ENCODE results near the gene TMEM121B.

The TMEM121B gene

DNA sequence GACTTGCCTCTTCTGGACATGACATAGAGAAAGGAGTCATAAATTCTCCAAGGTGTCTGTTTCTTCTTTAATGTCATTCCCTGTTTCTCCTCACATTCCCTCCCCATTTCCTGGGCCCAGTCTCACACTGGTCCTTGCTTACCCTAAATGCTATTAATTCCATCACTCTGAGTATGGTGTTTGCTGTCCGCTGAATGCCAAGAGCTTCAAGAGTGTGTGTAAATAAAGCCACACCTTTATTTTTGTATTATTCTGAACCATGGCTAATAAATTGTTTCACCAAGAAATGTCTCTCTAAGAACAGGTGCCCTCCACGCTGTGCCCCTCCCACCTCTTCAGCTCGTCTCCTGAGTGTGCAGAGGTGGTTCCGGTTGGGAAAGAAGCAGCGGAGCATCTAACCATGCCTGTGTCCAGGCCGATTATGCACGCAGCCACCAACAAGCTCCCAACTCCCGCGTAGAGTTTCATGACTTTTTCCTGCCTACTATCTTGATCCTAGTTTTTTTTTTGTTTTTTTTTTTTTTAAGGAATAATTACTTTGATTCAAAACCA, 8.6 kb downstream of the TMEM121B start:
- in situ Hi-C loops (cut with MboI; ENCODE audit: low sequenced_read_pairs) = no loop called here

DNA sequence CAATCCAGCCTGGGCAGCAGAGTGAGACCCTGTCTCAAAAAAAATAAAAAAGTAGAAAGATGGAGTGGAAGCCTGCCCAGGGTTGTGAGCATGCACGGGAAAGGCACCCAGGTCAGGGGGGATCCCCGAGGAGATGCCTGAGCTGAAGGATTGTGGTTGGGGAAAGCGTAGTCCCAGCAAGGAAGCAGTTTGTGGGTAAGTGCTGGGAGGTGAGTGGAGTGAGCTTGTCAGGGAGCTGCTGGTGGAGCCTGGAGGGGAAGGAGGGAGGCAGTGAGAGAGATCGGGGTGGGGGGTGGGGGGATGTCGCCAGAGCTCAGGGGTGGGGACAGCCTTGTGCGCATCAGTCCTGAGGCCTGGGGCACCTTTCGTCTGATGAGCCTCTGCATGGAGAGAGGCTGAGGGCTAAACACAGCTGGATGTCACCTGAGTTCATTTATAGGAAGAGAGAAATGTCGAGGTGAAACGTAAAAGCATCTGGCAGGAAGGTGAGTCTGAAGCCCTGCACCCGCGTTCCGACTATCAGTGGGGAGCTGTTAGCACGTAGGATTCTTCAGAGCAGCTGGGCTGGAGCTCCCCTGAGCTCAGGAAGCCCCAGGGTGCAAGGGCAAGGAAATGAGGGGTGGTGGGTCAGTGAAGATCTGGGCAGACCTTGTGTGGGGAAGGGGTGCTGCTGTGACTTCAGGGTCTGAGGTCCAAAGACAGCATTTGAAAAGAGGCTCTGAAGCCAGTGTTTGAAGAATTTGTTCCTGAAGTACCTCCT, 10.2 kb downstream of the TMEM121B start:
- in situ Hi-C loops (cut with MboI; ENCODE audit: low sequenced_read_pairs) = no loop called here

DNA sequence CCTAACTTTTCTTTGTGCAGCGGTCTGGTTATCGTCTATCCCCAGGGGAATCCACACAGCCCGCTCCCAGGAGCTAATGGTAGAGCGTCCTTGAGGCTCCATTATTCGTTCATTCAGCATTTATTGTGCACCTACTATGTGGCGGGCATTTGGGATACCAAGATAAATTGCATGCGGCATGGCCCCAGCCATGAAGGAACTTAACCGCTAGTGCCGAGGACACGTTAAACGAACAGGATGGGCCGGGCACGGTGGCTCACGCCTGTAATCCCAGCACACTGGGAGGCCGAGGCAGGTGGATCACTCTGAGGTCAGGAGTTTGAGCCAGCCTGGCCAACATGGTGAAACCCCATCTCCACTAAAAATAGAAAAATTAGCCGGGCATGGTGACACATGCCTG, 11.2 kb downstream of the TMEM121B start:
- in situ Hi-C loops (cut with MboI; ENCODE audit: low sequenced_read_pairs) = no loop called here

DNA sequence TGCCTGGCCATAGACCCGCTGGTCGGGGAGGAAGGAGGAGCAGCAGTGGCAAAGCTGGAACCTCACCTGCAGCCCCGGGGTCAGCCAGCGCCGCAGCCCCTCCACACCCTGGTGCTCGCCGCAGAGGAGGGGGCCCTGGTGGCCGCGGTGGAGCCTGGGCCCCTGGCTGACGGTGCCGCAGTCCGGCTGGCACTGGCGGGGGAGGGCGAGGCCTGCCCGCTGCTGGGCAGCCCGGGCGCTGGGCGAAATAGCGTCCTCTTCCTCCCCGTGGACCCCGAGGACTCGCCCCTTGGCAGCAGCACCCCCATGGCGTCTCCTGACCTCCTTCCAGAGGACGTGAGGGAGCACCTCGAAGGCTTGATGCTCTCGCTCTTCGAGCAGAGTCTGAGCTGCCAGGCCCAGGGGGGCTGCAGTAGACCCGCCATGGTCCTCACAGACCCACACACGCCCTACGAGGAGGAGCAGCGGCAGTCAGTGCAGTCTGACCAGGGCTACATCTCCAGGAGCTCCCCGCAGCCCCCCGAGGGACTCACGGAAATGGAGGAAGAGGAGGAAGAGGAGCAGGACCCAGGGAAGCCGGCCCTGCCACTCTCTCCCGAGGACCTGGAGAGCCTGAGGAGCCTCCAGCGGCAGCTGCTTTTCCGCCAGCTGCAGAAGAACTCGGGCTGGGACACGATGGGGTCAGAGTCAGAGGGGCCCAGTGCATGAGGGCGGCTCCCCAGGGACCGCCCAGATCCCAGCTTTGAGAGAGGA, 11.9 kb downstream of the TMEM121B start:
- in situ Hi-C loops (cut with MboI; ENCODE audit: low sequenced_read_pairs) = no loop called here

DNA sequence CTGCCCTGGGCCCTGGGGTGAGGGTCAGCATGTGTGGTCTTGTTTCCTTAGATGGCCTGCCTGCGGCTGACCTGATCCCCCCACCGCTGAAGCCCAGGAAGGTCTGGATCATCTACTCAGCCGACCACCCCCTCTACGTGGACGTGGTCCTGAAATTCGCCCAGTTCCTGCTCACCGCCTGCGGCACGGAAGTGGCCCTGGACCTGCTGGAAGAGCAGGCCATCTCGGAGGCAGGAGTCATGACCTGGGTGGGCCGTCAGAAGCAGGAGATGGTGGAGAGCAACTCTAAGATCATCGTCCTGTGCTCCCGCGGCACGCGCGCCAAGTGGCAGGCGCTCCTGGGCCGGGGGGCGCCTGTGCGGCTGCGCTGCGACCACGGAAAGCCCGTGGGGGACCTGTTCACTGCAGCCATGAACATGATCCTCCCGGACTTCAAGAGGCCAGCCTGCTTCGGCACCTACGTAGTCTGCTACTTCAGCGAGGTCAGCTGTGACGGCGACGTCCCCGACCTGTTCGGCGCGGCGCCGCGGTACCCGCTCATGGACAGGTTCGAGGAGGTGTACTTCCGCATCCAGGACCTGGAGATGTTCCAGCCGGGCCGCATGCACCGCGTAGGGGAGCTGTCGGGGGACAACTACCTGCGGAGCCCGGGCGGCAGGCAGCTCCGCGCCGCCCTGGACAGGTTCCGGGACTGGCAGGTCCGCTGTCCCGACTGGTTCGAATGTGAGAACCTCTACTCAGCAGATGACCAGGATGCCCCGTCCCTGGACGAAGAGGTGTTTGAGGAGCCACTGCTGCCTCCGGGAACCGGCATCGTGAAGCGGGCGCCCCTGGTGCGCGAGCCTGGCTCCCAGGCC, 12.7 kb downstream of the TMEM121B start:
- in situ Hi-C loops (cut with MboI; ENCODE audit: low sequenced_read_pairs) = no loop called here

DNA sequence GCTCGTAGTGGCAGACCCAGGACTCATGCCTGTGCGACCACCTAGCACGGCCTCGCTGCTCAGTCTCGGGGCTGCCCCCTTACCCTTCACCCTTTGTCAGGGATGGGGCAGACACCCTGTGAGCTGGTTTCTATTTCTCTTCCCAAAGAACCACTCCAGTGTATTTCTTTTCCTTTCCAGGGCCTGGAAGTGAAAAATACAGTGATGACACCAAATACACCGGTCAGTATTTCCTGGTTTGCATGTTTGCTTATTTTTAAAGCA, 13.7 kb downstream of the TMEM121B start:
- in situ Hi-C loops (cut with MboI; ENCODE audit: low sequenced_read_pairs) = no loop called here

DNA sequence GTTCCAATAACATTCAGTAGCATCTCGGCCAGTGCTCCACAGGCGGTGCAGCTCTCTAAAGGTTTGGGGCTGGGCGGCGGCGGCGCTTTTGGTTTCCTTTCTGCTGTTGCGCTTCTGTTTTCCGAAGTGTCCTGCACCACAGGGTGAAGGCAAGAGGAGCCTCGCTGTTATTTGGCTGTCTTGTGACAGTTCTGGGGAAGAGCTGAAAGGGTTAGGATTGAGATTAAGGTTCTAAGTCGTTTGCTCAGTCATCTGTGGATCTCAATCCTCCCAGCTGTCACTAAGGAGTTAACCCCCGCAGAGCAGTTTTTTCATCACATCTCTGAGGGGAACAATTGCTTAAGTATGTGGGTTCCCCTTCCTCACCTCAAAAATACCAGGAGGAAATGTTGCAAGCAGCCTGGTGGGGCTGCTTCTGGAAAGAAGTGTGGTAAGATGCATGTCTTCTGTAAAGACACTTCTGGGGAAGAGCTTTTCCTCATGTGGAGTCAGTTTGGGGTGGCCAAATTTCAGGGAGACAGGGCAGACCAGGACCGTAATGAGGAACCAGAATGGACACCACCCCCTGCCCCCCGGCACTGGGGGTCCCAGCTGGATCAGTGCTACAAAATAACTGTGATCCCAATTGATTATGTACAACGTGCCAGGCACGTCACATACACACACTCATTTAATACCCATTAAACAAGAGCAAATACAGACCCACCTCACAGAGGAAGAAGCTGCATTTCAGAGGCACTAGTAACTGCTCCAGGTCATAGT, 14.2 kb downstream of the TMEM121B start:
- in situ Hi-C loops (cut with MboI; ENCODE audit: low sequenced_read_pairs) = no loop called here

DNA sequence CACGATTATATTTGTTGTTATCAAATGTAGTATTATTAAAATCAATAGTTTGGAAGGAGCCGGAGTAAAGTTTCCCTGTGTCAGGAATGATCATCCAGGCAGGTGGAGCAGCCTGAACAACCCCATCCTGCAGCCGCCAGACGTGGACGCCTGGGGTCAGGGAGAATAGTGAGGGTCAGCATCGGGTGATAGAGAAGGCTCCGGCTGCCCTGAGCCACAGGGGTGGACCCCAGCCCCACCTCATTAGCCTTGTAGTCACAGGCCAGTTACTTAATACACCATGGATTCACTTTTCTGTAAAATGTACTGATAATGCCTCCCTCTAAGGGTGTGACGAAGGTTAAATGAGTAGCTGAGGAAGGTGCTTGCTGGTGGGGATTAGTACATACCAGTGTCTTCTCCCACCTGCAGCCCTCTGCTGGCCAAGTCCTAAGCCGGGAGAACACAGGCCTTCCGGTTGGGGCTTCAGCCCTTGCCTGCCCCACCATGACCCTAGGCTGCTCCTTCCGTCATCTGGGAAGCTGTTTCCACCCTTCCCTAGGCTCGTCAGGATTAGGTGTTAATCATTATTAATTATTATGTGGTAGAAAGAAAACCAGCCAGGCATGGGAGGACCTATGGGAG, 14.9 kb downstream of the TMEM121B start:
- in situ Hi-C loops (cut with MboI; ENCODE audit: low sequenced_read_pairs) = no loop called here

DNA sequence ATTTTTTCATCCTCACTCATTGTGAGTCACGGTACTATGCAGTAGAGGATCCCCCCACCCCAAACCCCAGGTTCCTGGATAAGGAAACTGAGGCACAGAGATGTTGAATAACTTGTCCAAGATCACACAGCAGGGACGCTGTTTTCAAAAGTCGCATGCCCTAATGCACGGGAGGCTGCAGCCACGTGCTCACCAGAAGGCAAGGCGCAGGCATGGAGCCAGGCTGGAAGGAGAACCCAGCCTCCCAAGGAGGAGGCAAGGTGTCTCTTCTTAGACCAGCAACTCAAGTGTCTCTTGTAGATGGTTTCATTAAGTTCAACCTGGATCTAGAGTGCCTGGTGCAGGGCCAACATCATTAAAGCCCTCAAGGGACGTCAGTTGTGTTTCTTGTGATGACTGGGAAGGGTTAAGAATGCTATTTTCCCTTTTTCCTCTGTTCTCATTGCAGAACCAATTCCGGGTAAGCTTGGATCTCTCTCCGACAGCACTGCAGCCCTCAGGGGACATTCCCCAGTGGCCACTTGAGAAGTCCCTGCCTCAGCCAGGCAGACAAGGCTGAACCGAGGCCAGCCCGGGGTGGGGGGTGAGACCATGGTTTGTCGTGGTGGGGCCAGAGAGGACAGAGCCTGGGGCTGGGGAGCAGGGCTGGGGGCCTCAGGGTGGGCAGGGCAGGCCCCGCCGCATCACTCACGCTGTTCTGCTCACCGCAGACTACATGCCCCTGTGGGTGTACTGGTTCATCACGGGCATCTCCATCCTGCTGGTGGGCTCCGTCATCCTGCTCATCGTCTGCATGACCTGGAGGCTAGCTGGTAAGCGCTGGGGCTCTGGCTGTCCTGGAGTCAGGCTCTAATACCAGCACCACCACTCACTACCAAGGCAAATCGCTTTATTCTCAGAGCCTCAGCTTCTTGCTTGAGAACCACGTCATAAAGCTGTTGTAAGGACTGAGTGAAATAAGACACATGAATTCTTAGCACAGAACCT, 15.7 kb downstream of the TMEM121B start:
- in situ Hi-C loops (cut with MboI; ENCODE audit: low sequenced_read_pairs) = no loop called here

DNA sequence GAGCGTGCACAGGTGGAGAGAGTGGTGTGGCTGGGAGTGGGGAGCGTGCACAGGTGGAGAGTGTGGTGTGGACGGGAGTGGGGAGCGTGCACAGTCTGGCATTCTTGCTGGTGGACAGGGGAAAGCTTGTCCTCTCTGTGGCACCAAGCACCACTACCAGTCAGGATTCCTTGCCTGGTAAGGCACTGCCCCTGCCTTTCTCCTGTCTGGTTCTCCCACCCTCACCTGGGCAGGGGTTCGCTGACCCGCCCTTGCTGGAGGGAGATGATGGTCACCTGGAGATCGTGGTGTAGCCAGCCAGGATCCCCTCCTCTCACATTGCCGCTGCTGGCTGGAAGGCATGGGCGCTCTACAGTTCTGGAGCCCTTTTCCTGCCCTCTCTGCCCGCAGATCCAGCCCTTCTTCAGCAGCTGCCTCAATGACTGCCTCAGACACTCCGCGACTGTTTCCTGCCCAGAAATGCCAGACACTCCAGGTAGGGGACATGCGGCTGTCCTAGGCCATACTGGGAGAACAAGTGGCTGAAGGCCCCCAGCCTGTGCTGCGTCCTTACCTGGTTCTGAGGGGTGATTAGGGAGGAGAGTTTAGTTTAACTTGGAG, 16.7 kb downstream of the TMEM121B start:
- in situ Hi-C loops (cut with MboI; ENCODE audit: low sequenced_read_pairs) = no loop called here

DNA sequence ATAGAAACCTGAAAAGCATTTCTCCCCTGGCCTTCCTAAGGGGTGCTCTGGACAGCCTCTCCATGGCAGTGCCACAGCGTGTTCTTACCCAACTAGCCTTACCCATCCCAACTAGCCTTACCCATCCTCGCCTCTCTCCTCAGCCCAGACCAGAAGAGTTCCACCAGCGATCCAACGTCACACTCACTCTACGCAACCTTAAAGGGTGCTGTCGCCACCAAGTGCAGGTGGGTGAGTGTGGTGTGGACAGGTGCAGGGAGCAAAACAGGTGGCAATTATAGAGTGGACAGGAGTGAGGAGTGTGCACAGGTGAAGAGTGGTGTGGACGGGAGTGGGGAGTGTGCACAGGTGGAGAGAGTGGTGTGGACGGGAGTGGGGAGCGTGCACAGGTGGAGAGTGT, 17.8 kb downstream of the TMEM121B start:
- in situ Hi-C loops (cut with MboI; ENCODE audit: low sequenced_read_pairs) = no loop called here

DNA sequence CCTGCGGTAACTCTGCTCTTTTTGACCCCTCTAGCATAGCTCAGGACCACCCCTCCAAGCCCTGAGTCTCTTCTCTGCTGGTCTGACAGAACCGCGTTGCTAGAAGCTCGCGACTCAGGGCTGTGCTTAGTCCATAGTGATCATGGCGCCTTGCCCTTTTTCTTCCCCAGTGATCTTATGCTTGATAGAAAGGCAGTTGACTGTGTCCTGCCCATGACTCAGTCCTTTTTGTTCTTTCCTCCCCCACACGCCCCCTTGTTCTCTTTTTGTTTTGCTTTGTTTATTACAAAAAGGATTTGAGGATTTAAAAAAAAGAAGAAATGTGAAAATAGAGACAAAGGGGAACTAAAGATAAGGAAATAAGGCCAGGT, 18.9 kb downstream of the TMEM121B start:
- in situ Hi-C loops (cut with MboI; ENCODE audit: low sequenced_read_pairs) = no loop called here

DNA sequence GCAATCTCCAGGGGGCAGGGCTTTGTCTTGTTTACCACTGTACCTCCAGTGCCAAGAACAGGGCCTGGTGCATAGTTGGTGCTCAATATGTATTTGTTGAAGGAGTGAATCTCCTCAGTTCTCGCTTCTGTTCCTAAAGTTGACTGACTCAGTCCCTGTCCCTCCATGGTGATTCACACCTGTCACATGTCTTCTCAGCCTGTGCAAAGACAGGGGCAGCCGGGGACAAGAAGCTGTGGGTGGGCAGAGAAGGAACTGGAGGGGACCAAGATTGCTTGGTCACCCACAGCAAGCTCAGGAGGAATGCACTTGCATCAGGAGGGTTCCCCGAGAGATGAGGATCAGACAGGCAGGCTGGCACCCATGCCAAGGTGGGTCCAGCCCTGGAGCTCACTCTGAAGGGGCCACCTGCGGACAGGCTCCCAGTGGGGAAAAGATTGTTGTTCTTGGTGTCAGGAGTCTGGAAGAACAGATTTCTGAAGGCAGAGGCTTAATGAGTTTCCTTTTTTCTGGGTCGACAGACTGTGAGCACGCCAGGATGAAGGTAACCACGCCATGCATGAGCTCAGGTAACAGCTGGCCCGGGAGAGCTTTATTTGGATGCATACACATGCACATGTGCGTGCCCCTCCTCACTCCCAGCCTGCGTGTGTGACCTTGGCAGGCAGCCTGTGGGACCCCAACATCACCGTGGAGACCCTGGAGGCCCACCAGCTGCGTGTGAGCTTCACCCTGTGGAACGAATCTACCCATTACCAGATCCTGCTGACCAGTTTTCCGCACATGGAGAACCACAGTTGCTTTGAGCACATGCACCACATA, 19.5 kb downstream of the TMEM121B start:
- in situ Hi-C loops (cut with MboI; ENCODE audit: low sequenced_read_pairs) = no loop called here

DNA sequence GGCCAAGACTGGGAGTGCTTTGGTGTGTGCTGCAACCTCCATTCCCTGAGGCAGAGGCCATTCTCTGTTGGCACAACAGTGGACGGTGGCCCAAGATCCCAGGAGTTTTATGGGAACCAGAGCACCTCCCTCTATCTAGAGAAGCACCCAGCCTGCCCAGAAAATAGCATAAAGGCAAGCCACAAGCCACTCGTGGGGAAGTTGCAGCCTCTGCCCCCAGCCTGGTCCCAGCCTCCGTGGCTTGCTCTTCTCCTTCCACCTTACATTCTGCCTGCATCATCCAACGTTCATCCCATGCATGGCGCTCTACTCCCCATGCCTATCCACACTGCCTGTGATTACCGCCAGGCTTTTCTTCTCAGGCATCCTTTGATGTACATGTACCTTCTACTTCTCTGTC, 20.5 kb downstream of the TMEM121B start:
- in situ Hi-C loops (cut with MboI; ENCODE audit: low sequenced_read_pairs) = no loop called here

DNA sequence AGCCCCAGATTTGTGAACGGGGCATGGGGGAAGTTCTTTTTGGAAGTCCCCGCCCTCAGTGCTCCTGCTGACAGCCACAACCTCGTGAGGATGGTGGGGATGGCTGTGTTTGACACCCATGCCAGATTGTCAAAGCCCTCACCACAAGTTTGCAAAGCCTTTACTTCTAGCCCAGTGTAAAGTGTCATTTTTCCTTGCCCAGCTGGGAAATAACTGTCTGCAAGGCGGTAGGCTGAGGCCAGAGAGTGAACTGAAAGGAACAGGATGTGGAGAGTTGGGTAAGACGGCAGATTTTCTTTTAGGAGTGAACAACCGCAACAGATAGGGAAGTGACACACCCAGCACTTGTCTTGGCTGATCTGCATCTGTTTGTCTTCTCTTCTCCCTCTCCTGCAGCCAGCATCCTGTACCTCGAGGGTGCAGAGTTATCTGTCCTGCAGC, 22.8 kb downstream of the TMEM121B start:
- in situ Hi-C loops (cut with MboI; ENCODE audit: low sequenced_read_pairs) = no loop called here

DNA sequence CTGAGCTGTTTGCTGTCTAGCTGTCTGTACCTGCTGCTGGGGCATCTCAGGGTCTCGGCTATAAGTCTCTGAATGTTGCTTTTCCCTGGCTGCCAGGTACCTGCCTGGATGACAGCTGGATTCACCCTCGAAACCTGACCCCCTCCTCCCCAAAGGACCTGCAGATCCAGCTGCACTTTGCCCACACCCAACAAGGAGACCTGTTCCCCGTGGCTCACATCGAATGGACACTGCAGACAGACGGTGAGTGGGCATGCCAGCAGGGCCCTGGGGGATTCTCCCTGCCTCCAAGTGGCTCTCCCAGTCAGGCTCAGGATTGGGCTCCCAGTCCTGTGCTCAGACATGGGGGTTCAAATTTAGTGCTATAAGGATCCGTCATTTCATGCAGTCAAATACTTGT, 23.5 kb downstream of the TMEM121B start:
- in situ Hi-C loops (cut with MboI; ENCODE audit: low sequenced_read_pairs) = no loop called here

DNA sequence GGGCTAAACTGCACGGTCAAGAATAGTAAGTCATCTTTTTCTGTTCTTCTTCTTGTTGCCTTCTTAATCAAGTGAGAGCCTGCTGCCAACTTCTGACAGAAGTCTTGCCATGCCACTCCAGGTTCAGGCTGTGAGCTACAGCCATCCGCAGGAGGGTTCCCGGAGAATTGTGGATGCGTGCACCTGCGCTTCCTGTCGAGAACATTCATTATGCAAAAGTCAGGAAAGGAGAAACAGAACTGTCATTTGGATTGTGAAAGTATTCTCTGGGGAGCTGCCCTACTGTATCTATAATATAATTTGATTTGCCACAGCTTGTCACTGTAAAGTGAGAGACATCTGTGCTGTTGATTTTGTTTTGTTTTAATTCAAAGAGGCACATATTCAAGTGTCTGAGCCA, 24.1 kb downstream of the TMEM121B start:
- in situ Hi-C loops (cut with MboI; ENCODE audit: low sequenced_read_pairs) = no loop called here

DNA sequence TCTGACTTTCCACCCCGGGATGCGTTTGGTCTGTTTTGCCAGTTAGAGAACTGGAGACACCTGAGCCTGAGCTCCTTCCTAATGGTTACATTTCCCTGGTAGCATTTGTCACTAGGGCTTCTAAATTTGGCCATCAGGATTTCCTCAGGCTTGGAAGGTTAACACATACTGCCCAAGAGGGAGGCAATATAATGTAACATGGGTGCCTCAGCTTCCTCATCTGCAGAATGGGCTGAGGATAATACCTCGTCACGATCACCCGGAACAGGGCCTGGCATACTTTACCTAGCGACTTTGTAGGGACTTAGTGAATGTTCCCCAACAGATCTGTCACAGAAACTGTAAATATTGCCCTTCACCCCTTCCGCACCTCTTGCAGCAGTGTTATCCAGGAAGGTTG, 25.1 kb downstream of the TMEM121B start:
- in situ Hi-C loops (cut with MboI; ENCODE audit: low sequenced_read_pairs) = no loop called here
